Heart left ventricle (tissue), 13 donors: ENCODE measurements around the gene KCNQ1.

Experiments
- POLR2A ChIP-seq, 2 donors: fragments of 450-650 bp; IDR thresholded peaks; one replicate each; pipeline ENCODE4 v1.6.1; 2017; ENCODE audit warnings: antibody characterized with exemption in 2 of 2, mild to moderate bottlenecking in 2 of 2, moderate library complexity in 2 of 2
- TF ChIP-seq, protein P1 (sequence below), 12 donors: fragments of 200-600 bp; sonication (generic) in 4 of 12; IDR thresholded peaks; one replicate each; pipeline versions ENCODE4 v1.5.0 to v1.8.0; 2018 to 2022; ENCODE audit warnings: antibody characterized with exemption in 12 of 12, mild to moderate bottlenecking in 5 of 12
- donor health status: ischemic (EF 13 %, LVEDD 7.1; RV severe dilation, severe dysfunction).
- donor health status: DM: no; HTN: yes; CAD: no.
- donor health status: DM: no; HTN: no; CAD: no.
- donor health status: ischemic (EF 25% LVEDD 6.9; RV normal size, moderate dysfunction).
- donor health status: ischemic (EF 25% LVEDD 5.7; RV mildly dilated, moderate dysfunction).
- donor health status: ischemic (EF 35%, LVEDD 5.7; RV mildly dilated, moderate dysfunction).
- donor health status: nonischemic (EF 11% LVEDD 7.7; RV severe dilation, severe dysfunction).
- donor health status: DM: yes; HTN: yes; CAD: no.
- donor health status: PGD.
- donor health status: ischemic (EF 29% LVEDD 5.4; RV normal size, mild dysfunction).
- donor health status: nonischemic (EF 23%, LVEDD 6.1; RV moderate dilation, normal function).

DNA sequence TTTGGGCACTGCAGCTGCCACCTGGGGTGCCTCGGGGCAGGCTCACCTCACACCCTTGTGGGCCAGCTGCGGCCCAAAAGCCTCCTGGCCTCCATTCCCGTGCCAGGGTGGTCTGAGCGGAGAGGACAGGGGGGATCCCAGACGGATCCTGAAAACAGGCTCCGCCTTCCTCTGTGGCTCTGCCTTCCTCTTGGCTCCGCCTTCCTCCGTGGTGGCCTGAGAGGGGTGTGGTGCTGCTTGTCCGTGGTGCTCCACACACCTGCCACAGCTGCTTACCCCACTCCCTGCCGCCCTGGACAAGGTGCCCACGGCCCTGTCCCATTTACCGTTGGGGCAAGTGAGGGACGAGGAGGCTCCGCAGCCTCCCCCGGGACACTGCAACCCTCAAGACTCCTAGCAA, 278.1 kb downstream of the KCNQ1 start:
- TF ChIP-seq, protein P1, sequence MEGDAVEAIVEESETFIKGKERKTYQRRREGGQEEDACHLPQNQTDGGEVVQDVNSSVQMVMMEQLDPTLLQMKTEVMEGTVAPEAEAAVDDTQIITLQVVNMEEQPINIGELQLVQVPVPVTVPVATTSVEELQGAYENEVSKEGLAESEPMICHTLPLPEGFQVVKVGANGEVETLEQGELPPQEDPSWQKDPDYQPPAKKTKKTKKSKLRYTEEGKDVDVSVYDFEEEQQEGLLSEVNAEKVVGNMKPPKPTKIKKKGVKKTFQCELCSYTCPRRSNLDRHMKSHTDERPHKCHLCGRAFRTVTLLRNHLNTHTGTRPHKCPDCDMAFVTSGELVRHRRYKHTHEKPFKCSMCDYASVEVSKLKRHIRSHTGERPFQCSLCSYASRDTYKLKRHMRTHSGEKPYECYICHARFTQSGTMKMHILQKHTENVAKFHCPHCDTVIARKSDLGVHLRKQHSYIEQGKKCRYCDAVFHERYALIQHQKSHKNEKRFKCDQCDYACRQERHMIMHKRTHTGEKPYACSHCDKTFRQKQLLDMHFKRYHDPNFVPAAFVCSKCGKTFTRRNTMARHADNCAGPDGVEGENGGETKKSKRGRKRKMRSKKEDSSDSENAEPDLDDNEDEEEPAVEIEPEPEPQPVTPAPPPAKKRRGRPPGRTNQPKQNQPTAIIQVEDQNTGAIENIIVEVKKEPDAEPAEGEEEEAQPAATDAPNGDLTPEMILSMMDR (IDR thresholded peaks at IDR 0.05): no peak
- no peak for TF ChIP-seq POLR2A (IDR thresholded peaks at IDR 0.05)
